ENCODE results near the gene ZSWIM5.

DNA sequence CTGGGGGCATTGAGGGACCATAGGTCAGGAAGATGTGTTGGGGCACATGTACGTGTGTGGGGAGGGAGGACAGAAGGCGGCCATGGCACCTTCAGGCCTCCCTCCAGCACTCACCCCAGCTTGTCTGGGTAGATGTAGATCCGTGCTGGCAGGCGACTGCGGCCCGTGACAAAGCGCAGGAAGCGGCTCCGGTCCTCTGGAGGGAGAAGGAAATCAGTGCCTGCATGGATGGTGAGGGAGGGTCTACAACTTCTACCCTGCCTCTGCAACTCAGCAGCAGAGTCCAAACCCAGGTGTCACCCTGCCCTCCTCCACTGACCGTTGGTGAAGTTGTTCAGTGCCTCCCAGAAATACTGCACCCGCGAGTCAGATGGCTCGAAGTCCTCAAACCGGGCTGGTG is 202.7 kb downstream of the ZSWIM5 start:
- TF ChIP-seq, protein P1, sequence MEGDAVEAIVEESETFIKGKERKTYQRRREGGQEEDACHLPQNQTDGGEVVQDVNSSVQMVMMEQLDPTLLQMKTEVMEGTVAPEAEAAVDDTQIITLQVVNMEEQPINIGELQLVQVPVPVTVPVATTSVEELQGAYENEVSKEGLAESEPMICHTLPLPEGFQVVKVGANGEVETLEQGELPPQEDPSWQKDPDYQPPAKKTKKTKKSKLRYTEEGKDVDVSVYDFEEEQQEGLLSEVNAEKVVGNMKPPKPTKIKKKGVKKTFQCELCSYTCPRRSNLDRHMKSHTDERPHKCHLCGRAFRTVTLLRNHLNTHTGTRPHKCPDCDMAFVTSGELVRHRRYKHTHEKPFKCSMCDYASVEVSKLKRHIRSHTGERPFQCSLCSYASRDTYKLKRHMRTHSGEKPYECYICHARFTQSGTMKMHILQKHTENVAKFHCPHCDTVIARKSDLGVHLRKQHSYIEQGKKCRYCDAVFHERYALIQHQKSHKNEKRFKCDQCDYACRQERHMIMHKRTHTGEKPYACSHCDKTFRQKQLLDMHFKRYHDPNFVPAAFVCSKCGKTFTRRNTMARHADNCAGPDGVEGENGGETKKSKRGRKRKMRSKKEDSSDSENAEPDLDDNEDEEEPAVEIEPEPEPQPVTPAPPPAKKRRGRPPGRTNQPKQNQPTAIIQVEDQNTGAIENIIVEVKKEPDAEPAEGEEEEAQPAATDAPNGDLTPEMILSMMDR (optimal IDR thresholded peaks at IDR 0.05 in 1 of 3, IDR thresholded peaks at IDR 0.05 in 1 of 3, conservative IDR thresholded peaks at IDR 0.05 in 1 of 3; ENCODE audit: extremely low read depth in 1 of 3, insufficient read depth in 2 of 3, low read length in 3 of 3): no peak
- TF ChIP-seq EZH2 (IDR thresholded peaks at IDR 0.05; ENCODE audit: low read length): no peak

Measured in keratinocyte (primary cell).